SHP77 (cell line): Measurements from ENCODE around the gene SPRR2D.
"Not testable (repeated sequence)": the region's sequence is repeated elsewhere in the genome, so short reads cannot be mapped to it uniquely, and the experiment has no call there.

Experiments used
- DNase-seq, 2 experiments: peaks; one replicate each; lab custom pipeline; 2025; lab: John Stamatoyannopoulos, UW

Gene SPRR2D

GRCh38 chr1:153040950-153041631 is at the start of gene SPRR2D:
Gene SPRR2D (minus strand): TSS chr1:153041120. CDS start chr1:153040346, 774 bp downstream.
- no peak for DNase-seq

- no peak for DNase-seq
Measured at GRCh38 chr1:153087652-153088051, 46.7 kb upstream of the SPRR2D start.

- no peak for DNase-seq
Measured at GRCh38 chr1:153081736-153082135, 40.8 kb upstream of the SPRR2D start.

GRCh38 chr1:153072806-153073726 is 32.1 kb upstream of the SPRR2D start:
- no peak for DNase-seq

GRCh38 chr1:153071511-153071910 is 30.6 kb upstream of the SPRR2D start, which contains the start of gene SPRR2B:
Gene SPRR2B (minus strand): TSS chr1:153071611. CDS start chr1:153070839, 772 bp downstream.
- no peak for DNase-seq

- DNase-seq: no peak
Measured at GRCh38 chr1:153070243-153070642, 29.3 kb upstream of the SPRR2D start.

- no peak for DNase-seq
Measured at GRCh38 chr1:153058826-153059784, 18.2 kb upstream of the SPRR2D start.

- no peak for DNase-seq
Measured at GRCh38 chr1:153058154-153058553, 17.2 kb upstream of the SPRR2D start.

- no peak for DNase-seq
Measured at GRCh38 chr1:153057375-153057774, 16.5 kb upstream of the SPRR2D start, which contains the start of gene SPRR2A. Gene SPRR2A (minus strand): TSS chr1:153057512. CDS start chr1:153056735, 777 bp downstream.

- not testable (repeated sequence) for DNase-seq
Measured at GRCh38 chr1:153056111-153056510, 15.2 kb upstream of the SPRR2D start.

- DNase-seq: no peak
Measured at GRCh38 chr1:153049211-153049610, 8.3 kb upstream of the SPRR2D start.

GRCh38 chr1:153035211-153035610 is 5.7 kb downstream of the SPRR2D start:
- no peak for DNase-seq

GRCh38 chr1:153032677-153033308 is 8.1 kb downstream of the SPRR2D start:
- peak in 1 of 2 experiments; percentile 25 for DNase-seq

GRCh38 chr1:153032073-153032472 is 8.8 kb downstream of the SPRR2D start:
- no peak for DNase-seq

- DNase-seq: no peak
Measured at GRCh38 chr1:153030895-153031294, 10.0 kb downstream of the SPRR2D start, which contains the start of gene SPRR1B. Gene SPRR1B (plus strand): TSS chr1:153031203. CDS start chr1:153032346, 1,143 bp downstream.

- no peak for DNase-seq
Measured at GRCh38 chr1:153028766-153029165, 12.2 kb downstream of the SPRR2D start.

GRCh38 chr1:153025797-153026196 is 15.1 kb downstream of the SPRR2D start:
- no peak for DNase-seq

GRCh38 chr1:153024413-153024812 is 16.5 kb downstream of the SPRR2D start:
- DNase-seq: no peak

GRCh38 chr1:153023109-153023508 is 17.8 kb downstream of the SPRR2D start:
- no peak for DNase-seq

GRCh38 chr1:153022340-153022739 is 18.6 kb downstream of the SPRR2D start:
- DNase-seq: not testable (repeated sequence)

- not testable (repeated sequence) for DNase-seq
Measured at GRCh38 chr1:153021829-153022228, 19.1 kb downstream of the SPRR2D start.
